Trophoblast cell (in vitro differentiated cells and primary cell): Measurements from ENCODE around the gene TEX13A.

Experiments used
- DNase-seq, 2 donors: peaks; one replicate each; pipeline ENCODE4 v3.0.0-alpha.2; 2016
- H2AFZ ChIP-seq: 2 replicates; pipeline ENCODE4 v1.6.1; 2013; ENCODE audit warnings: low read length, moderate library complexity, mild to moderate bottlenecking; ENCODE audit not compliant: insufficient read depth, poor library complexity
- H2AK5ac ChIP-seq: 2 replicates; pipeline ENCODE4 v1.6.1; 2013; ENCODE audit warnings: mild to moderate bottlenecking, low read length
- H2BK120ac ChIP-seq: 2 replicates; pipeline ENCODE4 v1.6.1; 2013; ENCODE audit warnings: low read length, mild to moderate bottlenecking, moderate library complexity; ENCODE audit not compliant: insufficient read depth, poor library complexity
- H2BK12ac ChIP-seq: 2 replicates; pipeline ENCODE4 v1.6.1; 2013; ENCODE audit warnings: mild to moderate bottlenecking, low read length, moderate library complexity
- H2BK5ac ChIP-seq: 2 replicates; pipeline ENCODE4 v1.6.1; 2013; ENCODE audit warnings: low read length, low read depth, moderate library complexity, mild to moderate bottlenecking; ENCODE audit not compliant: poor library complexity
- H3K14ac ChIP-seq: 2 replicates; pipeline ENCODE4 v1.6.1; 2013; ENCODE audit warnings: mild to moderate bottlenecking, low read length
- H3K18ac ChIP-seq: 2 replicates; pipeline ENCODE4 v1.6.1; 2013; ENCODE audit warnings: mild to moderate bottlenecking, low read length
- H3K23ac ChIP-seq: 2 replicates; pipeline ENCODE4 v1.6.1; 2013; ENCODE audit warnings: low read length
- H3K27ac ChIP-seq: 2 replicates; pipeline ENCODE4 v1.5.1; 2013; ENCODE audit warnings: low read depth, mild to moderate bottlenecking, inconsistent platforms, low read length, moderate library complexity
- H3K27me3 ChIP-seq: 2 replicates; pipeline ENCODE4 v1.6.1; 2013; ENCODE audit warnings: inconsistent platforms, mild to moderate bottlenecking, low read length, moderate library complexity; ENCODE audit not compliant: insufficient read depth
- H3K36me3 ChIP-seq, 2 experiments: 1 replicate in 1 of 2; 2 replicates in 1 of 2; pipeline ENCODE4 v1.6.1; 2013; ENCODE audit warnings: low read length in 2 of 2, mild to moderate bottlenecking in 2 of 2, moderate library complexity in 1 of 2; ENCODE audit not compliant: insufficient read depth in 2 of 2, control insufficient read depth in 1 of 2
- H3K4ac ChIP-seq: 2 replicates; pipeline ENCODE4 v1.6.1; 2013; ENCODE audit warnings: low read depth, mild to moderate bottlenecking, low read length, moderate library complexity
- H3K4me1 ChIP-seq, 2 experiments: 1 replicate in 1 of 2; 2 replicates in 1 of 2; pipeline ENCODE4 v1.6.1; 2013; ENCODE audit warnings: low read length in 2 of 2, mild to moderate bottlenecking in 2 of 2, moderate library complexity in 1 of 2; ENCODE audit not compliant: insufficient read depth in 2 of 2, control insufficient read depth in 1 of 2
- H3K4me2 ChIP-seq: 2 replicates; pipeline ENCODE4 v1.6.1; 2013; ENCODE audit warnings: inconsistent platforms, mild to moderate bottlenecking, low read length, moderate library complexity
- H3K4me3 ChIP-seq: 2 replicates; pipeline ENCODE4 v1.5.1; 2013; ENCODE audit warnings: mild to moderate bottlenecking, low read depth, low read length, inconsistent platforms
- H3K79me1 ChIP-seq: one replicate; pipeline ENCODE4 v1.6.1; 2013; ENCODE audit warnings: low read length
- H3K79me2 ChIP-seq: 2 replicates; pipeline ENCODE4 v1.6.1; 2013; ENCODE audit warnings: low read length, mild to moderate bottlenecking; ENCODE audit not compliant: control insufficient read depth, insufficient read depth, poor library complexity
- H3K9ac ChIP-seq: 2 replicates; pipeline ENCODE4 v1.6.1; 2013; ENCODE audit warnings: mild to moderate bottlenecking, low read length
- H3K9me3 ChIP-seq: 2 replicates; pipeline ENCODE4 v1.6.1; 2013; ENCODE audit warnings: low read depth, mild to moderate bottlenecking, control low read depth, inconsistent platforms, low read length; ENCODE audit not compliant: insufficient read depth
- H4K12ac ChIP-seq: 2 replicates; pipeline ENCODE4 v1.6.1; 2013; ENCODE audit warnings: low read depth, mild to moderate bottlenecking, low read length, moderate library complexity
- H4K8ac ChIP-seq: 2 replicates; pipeline ENCODE4 v1.6.1; 2013; ENCODE audit warnings: low read depth, mild to moderate bottlenecking, low read length, moderate library complexity
- H4K91ac ChIP-seq: one replicate; pipeline ENCODE4 v1.6.1; 2013; ENCODE audit warnings: low read depth, mild to moderate bottlenecking, low read length, moderate library complexity
- WGBS: extraction: QIAGEN DNeasy Blood & Tissue Kit; methylation state at CpG from one replicate; pipeline ENCODE4 v1.1.7; 2013; ENCODE audit warnings: missing lambda C conversion rate; ENCODE audit not compliant: insufficient read length, insufficient coverage; ENCODE audit errors: extremely low coverage; 5-methylcytosine and 5-hydroxymethylcytosine counted together

TEX13A gene

GRCh38 chrX:105210258-105210657 lies 10.2 kb downstream of the TEX13A start:
- Histone ChIP-seq H4K91ac (no peak overlapping the region), H3K9me3 (no peaks in the 10 kb centered on the region), H3K9ac (no peak overlapping the region), H2AK5ac (no peak overlapping the region), H3K14ac (no peak overlapping the region), H2AFZ (no peak overlapping the region), H2BK5ac (no peak overlapping the region), H3K4me3 (no peak overlapping the region), H3K79me1 (no peaks in the 10 kb centered on the region), H3K79me2 (no peaks in the 10 kb centered on the region), H4K8ac (no peak overlapping the region), H3K23ac (no peak overlapping the region), H3K4me2 (no peak overlapping the region), H3K4ac (no peak overlapping the region), H4K12ac (no peak overlapping the region), H2BK120ac (no peak overlapping the region), H3K4me1 (no peaks in the 10 kb centered on the region), H3K36me3 (no peaks in the 10 kb centered on the region), H3K27me3 (no peaks in the 10 kb centered on the region), H2BK12ac (no peak overlapping the region), H3K18ac (no peak overlapping the region), H3K27ac (no peak overlapping the region)
- WGBS: no CpG with 5 or more reads among the region's 2 CpGs
- peak in 1 of 2 donors; percentile 4 for DNase-seq

GRCh38 chrX:105209406-105209805 lies 11.1 kb downstream of the TEX13A start:
- Histone ChIP-seq H3K9me3 (no peaks in the 10 kb centered on the region), H3K36me3 (no peaks in the 10 kb centered on the region), H2BK12ac (no peak overlapping the region), H3K79me1 (no peaks in the 10 kb centered on the region), H3K79me2 (no peaks in the 10 kb centered on the region), H4K91ac (no peak overlapping the region), H3K14ac (no peak overlapping the region), H3K23ac (no peak overlapping the region), H3K4me2 (no peak overlapping the region), H4K8ac (no peak overlapping the region), H3K4me3 (no peak overlapping the region), H2AK5ac (no peak overlapping the region), H2BK120ac (no peak overlapping the region), H3K4me1 (no peaks in the 10 kb centered on the region), H4K12ac (no peak overlapping the region), H3K27ac (no peak overlapping the region), H3K27me3 (no peaks in the 10 kb centered on the region), H2BK5ac (no peak overlapping the region), H2AFZ (no peak overlapping the region), H3K18ac (no peak overlapping the region), H3K9ac (no peak overlapping the region), H3K4ac (no peak overlapping the region)
- no peak for DNase-seq

GRCh38 chrX:105191878-105192277 lies 28.6 kb downstream of the TEX13A start:
- Histone ChIP-seq H2BK5ac (no peak overlapping the region), H3K4me3 (no peak overlapping the region), H3K36me3 (no peaks in the 10 kb centered on the region), H2AFZ (no peak overlapping the region), H3K9ac (no peak overlapping the region), H3K23ac (no peak overlapping the region), H3K4me2 (no peak overlapping the region), H3K4me1 (no peaks in the 10 kb centered on the region), H3K14ac (no peak overlapping the region), H2BK120ac (no peak overlapping the region), H3K18ac (no peak overlapping the region), H4K12ac (no peak overlapping the region), H3K9me3 (no peaks in the 10 kb centered on the region), H3K27me3 (no peaks in the 10 kb centered on the region), H2AK5ac (no peak overlapping the region), H3K79me1 (no peaks in the 10 kb centered on the region), H3K4ac (no peak overlapping the region), H4K8ac (no peak overlapping the region), H4K91ac (no peak overlapping the region), H3K79me2 (no peaks in the 10 kb centered on the region), H2BK12ac (no peak overlapping the region), H3K27ac (no peak overlapping the region)
- DNase-seq: peak in 1 of 2 donors; percentile 48
- WGBS: no CpG with 5 or more reads among the region's 2 CpGs

GRCh38 chrX:105190252-105190853 lies 30.1 kb downstream of the TEX13A start:
- H3K14ac ChIP-seq: no peak overlapping the region
- H3K9ac ChIP-seq: no peak overlapping the region
- H3K4ac ChIP-seq: no peak overlapping the region
- no peak overlapping the region for H2AK5ac ChIP-seq
- no peaks in the 10 kb centered on the region for H3K79me2 ChIP-seq
- DNase-seq: peak; percentile 40 to 69
- H3K18ac ChIP-seq: no peak overlapping the region
- no peak overlapping the region for H2BK12ac ChIP-seq
- no peak overlapping the region for H3K4me2 ChIP-seq
- H2BK120ac ChIP-seq: no peak overlapping the region
- no peaks in the 10 kb centered on the region for H3K4me1 ChIP-seq
- no peak overlapping the region for H3K23ac ChIP-seq
- H2AFZ ChIP-seq: no peak overlapping the region
- no peaks in the 10 kb centered on the region for H3K79me1 ChIP-seq
- H4K12ac ChIP-seq: no peak overlapping the region
- H3K27ac ChIP-seq: no peak overlapping the region
- no peaks in the 10 kb centered on the region for H3K36me3 ChIP-seq
- no peaks in the 10 kb centered on the region for H3K27me3 ChIP-seq
- WGBS: no CpG with 5 or more reads among the region's 2 CpGs
- H3K4me3 ChIP-seq: no peak overlapping the region
- H4K8ac ChIP-seq: no peak overlapping the region
- H3K9me3 ChIP-seq: no peaks in the 10 kb centered on the region
- H2BK5ac ChIP-seq: no peak overlapping the region
- H4K91ac ChIP-seq: no peak overlapping the region
